HG03045 (cell line): Measurements from ENCODE around the gene TECPR1.

Experiments used
- ATAC-seq: cut with Tn5 transposase; IDR thresholded peaks from one replicate; pipeline ENCODE4 v1.9.1; 2021; ENCODE audit warnings: mild to moderate bottlenecking, moderate library complexity; ENCODE audit not compliant: unreplicated experiment

The TECPR1 gene

DNA sequence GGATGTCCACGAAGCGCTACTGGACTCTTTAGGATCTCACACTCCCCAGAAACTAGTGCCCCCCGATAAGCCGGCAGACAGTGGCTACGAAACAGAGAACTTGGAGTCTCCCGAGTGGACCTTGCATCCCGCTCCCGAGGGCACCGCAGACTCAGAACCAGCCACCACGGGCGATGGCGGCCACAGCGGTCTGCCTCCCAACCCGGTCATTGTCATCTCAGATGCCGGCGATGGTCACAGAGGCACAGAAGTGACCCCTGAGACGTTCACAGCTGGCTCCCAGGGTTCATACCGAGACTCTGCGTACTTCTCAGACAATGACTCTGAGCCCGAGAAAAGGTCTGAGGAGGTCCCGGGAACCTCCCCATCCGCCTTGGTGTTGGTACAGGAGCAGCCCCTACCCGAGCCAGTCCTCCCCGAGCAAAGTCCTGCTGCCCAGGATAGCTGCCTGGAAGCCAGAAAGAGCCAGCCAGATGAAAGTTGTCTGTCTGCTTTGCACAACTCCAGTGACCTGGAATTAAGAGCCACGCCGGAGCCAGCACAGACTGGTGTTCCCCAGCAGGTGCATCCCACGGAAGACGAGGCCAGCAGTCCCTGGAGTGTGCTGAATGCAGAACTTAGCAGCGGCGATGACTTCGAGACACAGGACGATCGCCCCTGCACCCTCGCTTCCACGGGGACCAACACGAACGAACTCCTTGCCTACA is 58.4 kb downstream of the TECPR1 start:
- ATAC-seq, result no peak

- no peak for ATAC-seq
Measured at GRCh38 chr7:98192781-98193457, 59.1 kb downstream of the TECPR1 start.

GRCh38 chr7:98191668-98192431 is 60.2 kb downstream of the TECPR1 start:
- ATAC-seq, result no peak

DNA sequence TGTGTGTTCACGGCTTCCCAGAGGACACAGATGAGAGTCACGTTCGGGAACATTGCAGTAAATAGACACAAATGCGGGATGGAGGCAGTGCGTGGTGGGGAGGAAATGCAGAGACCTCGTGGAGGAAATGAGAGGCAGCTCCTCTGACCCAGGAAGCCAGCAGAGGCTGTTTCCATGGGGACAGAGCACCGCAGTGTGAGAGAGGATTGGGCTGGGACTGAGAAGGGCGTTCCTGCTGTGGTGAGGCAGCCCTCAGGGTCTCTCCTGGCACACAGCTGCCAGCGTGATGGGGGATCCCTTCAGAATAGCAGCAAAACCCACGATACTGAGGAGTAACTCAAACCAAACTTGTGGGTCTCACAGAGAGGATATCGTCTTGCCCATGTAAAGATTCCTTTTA is 62.5 kb downstream of the TECPR1 start:
- no peak for ATAC-seq

- ATAC-seq, result no peak
Measured at GRCh38 chr7:98187138-98187502, 64.9 kb downstream of the TECPR1 start.

DNA sequence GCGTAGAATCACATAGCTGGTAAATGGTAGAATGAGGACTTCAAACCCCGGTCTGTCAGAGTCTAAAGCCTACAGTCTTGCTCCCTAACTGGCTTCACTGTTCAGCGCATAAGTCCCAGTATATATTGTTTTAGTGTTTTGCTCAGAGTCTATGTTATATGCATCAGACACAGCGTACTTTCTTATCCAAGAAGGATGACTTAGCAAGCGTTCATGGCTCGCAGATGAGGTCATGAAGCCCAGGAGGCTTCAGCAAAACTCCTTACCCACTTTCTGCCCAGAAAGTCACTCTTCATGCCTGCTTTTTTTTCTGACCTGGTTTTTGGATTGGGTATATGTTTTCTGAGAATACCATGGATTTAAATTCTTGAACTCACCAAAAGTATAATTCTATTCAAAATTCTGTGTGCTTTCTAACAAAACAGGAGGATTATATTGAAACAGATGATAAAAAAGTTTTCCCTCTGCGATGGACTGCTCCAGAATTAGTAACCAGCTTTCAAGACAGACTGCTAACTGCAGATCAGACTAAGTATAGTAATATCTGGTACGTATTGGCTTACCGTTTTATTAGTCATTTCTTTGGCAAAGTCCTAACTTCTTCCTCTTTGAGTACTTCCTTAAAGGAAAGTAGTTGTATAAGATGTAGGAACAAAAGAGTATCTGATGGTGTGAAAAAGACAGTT is 65.4 kb downstream of the TECPR1 start:
- ATAC-seq, result no peak

DNA sequence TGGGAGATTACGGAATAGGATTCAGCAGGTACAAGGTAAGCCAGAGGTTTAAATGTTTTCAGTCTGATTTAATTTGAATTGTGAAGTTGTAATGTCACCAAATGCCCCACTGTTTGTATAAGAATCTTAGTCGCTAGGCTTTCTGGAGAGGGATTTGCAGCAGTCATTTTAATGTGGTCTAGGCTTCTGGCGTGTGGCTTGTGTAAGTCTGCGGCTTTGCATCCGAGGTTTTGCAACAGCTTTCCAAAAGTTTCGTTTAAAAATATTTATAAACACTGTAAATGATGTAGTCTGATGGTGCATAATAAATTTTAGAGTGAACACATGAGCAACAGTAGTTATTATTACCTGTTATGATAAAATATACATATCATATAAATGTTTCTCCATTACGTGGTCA is 66.9 kb downstream of the TECPR1 start:
- ATAC-seq, result no peak

- ATAC-seq, result no peak
Measured at GRCh38 chr7:98180751-98181150, 71.3 kb downstream of the TECPR1 start.

DNA sequence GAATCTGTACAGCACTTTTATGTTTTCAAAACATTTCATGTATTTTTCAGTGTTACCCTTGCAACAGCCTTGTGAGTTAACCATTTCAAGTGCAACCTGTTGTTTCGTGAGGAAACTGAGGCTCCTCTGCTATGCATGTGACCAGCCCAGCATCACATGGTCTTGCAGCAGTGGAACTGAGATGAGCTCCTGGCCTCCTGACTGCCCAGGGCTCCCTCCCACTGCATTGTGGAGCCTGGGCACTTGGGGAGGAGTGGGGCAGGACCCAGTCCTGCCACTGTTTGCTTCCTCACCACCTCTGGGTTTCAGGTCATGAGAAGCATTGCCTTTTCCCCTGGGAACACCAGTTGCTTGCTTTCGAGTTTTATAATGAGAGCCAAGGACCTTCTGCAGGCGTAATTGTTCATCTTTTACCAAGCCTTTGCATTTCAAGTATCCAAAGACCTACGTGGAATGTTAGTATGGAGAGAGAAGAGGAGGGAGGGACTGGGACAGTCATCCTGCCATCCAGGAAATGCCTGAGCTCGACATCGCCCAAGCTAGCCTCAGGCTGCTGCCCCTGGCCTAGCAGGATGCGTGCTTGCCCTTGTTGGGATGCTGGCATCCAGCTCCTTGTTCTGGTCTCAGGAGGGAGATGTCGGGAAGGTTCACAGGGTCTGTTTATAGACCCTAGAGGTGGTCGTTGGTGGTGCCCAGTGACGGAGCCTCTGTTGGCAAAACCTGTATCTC is 73.1 kb downstream of the TECPR1 start:
- no peak for ATAC-seq

DNA sequence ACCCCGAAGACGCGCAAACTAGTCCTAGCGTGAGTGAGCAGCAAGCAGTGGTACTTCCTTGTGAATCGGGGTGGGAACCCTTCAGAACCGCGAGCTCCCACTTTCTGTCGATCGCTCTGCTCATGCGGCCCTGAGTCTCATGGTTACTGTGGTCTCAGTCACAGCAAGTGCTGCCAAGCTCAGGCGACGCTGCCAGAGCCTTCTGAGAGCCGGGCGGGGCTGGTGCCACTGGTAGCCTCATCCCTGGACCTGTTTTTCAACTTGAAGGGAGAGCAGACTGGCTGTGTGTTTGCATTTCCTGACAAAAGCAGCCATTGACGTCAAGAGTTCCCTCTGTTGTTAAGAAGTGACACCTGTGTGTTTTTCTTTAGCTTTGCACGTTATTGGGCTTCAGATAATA is 73.7 kb downstream of the TECPR1 start:
- no peak for ATAC-seq

- no peak for ATAC-seq
Measured at GRCh38 chr7:98177553-98177952, 74.5 kb downstream of the TECPR1 start.

DNA sequence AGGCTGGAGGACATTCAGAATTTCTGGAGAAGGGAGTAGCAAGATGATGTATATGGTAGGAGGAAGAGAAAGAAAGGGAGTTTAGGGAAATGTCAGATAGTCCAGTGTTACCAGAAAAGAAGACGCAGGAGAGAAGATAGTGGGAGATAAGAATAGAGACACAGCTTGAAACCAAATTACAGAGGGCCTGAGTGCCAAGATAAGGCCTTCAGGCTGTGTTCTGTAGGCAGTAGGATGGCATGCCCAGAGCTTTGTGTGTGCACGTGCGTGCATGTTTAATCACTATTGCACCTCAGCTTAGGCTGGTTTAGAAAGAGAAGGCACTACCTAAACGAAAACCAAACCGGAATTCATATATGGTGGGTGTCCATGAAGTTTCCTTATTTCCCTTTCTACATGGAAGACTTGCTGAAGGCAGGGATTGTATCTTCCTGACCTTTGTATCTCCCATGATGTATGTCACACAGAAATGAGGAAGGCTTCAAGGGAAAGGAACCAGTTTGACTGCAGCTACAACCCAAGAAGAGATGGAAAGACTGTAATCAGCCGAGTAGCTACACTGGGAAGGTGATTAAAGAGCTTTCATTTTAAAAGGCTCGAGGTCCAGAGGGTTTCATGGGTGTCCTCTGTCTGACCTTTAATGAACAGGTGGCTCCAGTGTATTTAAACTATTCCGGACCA is 76.6 kb downstream of the TECPR1 start:
- ATAC-seq, result no peak

DNA sequence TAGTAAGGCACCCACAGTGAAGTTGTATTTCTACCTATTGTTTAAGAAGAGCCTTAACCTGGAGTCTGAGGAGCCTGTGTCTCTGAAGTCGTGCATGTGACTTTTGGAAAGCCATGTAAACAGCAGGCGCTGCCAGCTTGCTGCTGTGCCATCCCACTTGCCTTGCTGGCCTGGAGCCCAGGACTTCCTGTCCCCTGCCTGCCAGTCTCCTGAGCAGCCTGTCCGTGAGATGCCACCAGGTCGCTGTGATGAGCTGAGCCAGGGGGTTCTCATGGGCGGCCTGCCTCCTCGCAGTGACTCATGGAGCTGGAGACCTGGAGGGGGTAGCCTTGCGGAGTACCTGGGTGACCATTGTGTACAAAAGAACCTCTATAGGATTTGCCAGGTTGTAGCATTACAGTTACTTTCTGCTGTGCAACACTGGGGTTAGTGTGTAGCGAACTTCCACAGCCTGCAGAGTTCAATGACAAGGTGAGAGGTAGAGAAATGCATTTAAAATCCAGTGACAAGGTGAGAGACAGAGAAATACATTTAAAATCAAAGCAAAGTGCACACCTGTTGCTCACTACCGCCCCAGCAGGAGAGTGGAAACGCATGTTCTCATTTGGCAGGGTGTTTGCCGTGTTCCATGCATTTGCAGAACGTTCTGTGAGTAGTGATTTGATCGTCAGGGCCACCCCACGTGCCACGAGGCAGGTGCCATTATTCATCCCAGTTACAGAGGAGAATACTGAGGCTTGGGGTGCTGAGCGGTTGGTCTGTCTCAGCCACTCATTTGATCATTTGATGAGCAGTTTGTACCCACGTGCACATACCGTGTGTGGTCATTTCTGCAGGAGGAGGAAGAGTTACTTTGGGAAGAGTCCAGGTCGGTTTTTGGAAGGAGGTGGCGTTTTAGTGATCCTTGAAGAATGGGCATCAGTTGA is 77.4 kb downstream of the TECPR1 start:
- ATAC-seq, result no peak

DNA sequence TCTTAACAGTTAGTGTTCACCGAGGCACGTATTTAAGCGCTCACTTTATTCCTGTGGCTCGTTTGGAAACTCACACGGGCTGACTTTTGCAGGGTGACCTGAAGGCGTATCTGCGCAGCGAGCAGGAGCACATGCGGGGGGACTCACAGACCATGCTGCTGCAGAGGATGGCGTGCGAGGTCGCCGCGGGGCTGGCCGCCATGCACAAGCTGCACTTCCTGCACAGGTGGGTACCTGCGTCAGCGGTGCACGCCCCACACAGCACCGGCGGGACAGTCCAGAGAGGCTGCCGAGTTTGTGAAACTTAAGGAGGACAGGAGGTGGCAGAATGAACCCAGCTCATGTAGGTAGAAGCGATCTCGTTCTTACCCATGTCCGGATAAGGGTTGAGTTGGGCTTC is 80.6 kb downstream of the TECPR1 start:
- ATAC-seq, result no peak

- ATAC-seq, result no peak
Measured at GRCh38 chr7:98170966-98171365, 81.1 kb downstream of the TECPR1 start.

GRCh38 chr7:98168904-98169621 is 83.0 kb downstream of the TECPR1 start:
- no peak for ATAC-seq

DNA sequence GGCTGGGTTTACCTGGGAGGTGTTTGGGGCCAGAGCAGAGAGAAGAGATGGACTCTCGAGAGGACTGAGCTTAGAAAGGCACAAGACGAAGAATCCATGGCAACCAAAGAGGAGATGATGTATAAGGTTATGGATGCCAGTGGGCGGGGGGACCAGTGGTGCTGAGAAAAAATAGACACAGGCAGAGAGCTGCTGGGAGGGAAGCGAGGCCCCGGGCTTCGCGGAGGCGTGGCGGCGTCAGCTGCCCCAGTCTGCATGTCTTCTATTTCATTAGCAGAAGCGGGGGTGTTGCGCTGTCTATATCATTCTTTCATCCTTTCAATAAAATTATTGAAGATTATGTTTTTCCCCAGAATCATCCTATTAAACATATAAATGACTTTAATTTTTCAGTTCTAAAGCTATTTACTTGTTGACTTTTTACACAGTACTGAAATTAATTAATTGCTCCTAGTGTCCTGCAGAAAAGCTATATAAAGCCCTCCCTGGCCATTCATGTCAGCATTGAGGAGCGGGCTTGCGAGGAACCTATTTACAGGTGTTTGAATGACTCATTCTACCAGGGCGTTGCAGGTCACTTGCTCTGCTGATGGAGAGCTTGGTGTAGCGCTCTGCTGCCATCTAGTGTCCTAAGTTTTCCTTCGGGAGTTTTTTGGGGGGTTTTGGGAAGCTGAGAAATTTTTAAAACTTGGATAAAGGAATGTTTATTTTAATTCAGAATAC is 83.7 kb downstream of the TECPR1 start:
- peak; percentile 74 for ATAC-seq

DNA sequence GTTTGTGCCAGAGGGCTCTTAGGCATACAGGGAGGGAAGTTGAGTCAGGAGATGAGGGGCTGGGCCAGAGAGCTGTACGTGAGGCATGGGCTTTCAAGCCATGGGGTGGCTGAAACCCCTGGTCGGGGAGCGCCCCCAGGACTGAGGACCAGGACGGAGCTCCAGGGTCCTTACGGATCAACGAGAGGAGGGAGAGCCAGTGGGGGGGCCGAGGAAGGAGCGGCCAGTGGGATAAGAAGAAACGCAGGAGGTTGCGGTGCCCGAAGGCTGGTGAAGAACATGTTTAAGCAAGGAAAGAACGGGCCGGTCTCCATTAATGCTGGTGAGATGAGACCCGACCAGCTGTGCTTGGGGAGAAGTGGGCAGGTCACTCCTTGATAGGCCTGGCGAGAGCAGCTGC is 84.4 kb downstream of the TECPR1 start:
- no peak for ATAC-seq
